Hepatocyte (in vitro differentiated cells): ENCODE results near the gene SAGE1. TPM values are rescaled to one million over a fixed set of nuclear protein-coding genes. Genes with fewer than 3 reads are reported as not detected.
"Not testable (repeated sequence)": the region's sequence is repeated elsewhere in the genome, so short reads cannot be mapped to it uniquely, and the experiment has no call there.

Experiments used
- DNase-seq: peaks from one replicate; pipeline ENCODE4 v3.0.0-alpha.2; 2016; ENCODE audit warnings: low spot score
- H2AFZ ChIP-seq: fragments of 200-600 bp; sonication (generic); 2 replicates; pipeline ENCODE4 v1.6.0; 2016; ENCODE audit warnings: antibody characterized with exemption, mild to moderate bottlenecking
- H3K27ac ChIP-seq: fragments of 200-600 bp; sonication (generic); 2 replicates; pipeline ENCODE4 v1.5.1; 2016; ENCODE audit warnings: mild to moderate bottlenecking
- H3K27me3 ChIP-seq: fragments of 200-600 bp; sonication (generic); 2 replicates; pipeline ENCODE4 v1.6.1; 2016
- H3K36me3 ChIP-seq: fragments of 200-600 bp; sonication (generic); replicated peaks from 2 replicates; pipeline ENCODE4 v1.5.1; 2016; ENCODE audit warnings: low read depth; ENCODE audit not compliant: insufficient read depth
- H3K4me1 ChIP-seq: fragments of 200-600 bp; sonication (generic); 2 replicates; pipeline ENCODE4 v1.5.1; 2016; ENCODE audit warnings: mild to moderate bottlenecking, moderate library complexity; ENCODE audit not compliant: insufficient read depth
- H3K4me2 ChIP-seq: fragments of 200-600 bp; sonication (generic); 2 replicates; pipeline ENCODE4 v1.6.0; 2016
- H3K4me3 ChIP-seq: fragments of 200-600 bp; sonication (generic); 2 replicates; pipeline ENCODE4 v1.5.1; 2016; ENCODE audit warnings: mild to moderate bottlenecking
- H3K79me2 ChIP-seq: fragments of 200-600 bp; sonication (generic); 2 replicates; pipeline ENCODE4 v1.6.0; 2017; ENCODE audit warnings: mild to moderate bottlenecking
- H3K9me2 ChIP-seq: fragments of 200-600 bp; sonication (generic); replicated peaks from 2 replicates; pipeline ENCODE4 v1.6.0; 2017; ENCODE audit warnings: mild to moderate bottlenecking; ENCODE audit not compliant: insufficient read depth
- H3K9me3 ChIP-seq: fragments of 200-600 bp; sonication (generic); 2 replicates; pipeline ENCODE4 v1.5.1; 2016; ENCODE audit warnings: low read depth, mild to moderate bottlenecking
- H4K20me1 ChIP-seq: fragments of 200-600 bp; sonication (generic); 2 replicates; pipeline ENCODE4 v1.6.0; 2016; ENCODE audit warnings: mild to moderate bottlenecking; ENCODE audit not compliant: insufficient read depth, poor library complexity, severe bottlenecking
- EZH2 ChIP-seq: fragments of 200-600 bp; sonication (generic); IDR thresholded peaks from 2 replicates; pipeline ENCODE4 v1.6.1; 2016; ENCODE audit warnings: antibody characterized with exemption, mild to moderate bottlenecking, borderline replicate concordance
- EZH2phosphoT487 ChIP-seq: fragments of 200-600 bp; sonication (generic); IDR thresholded peaks from one replicate; pipeline ENCODE4 v1.6.1; 2018; ENCODE audit warnings: antibody characterized with exemption, mild to moderate bottlenecking, low read depth, moderate library complexity; ENCODE audit not compliant: unreplicated experiment, severe bottlenecking
- WGBS: methylation state at CpG from one replicate; pipeline ENCODE4 v1.1.6; 2016; ENCODE audit warnings: low lambda C conversion rate; ENCODE audit errors: missing lambda C conversion rate; 5-methylcytosine and 5-hydroxymethylcytosine counted together
- polyA plus RNA-seq: library from polyadenylated mRNA; unstranded; fragments of >200 nt; fragmentation: Nextera tagmentation; extraction: Ambion mirVana; gene quantifications from 2 replicates; pipeline ENCODE4 v1.2.1, GENCODE V29; 2016
- total RNA-seq: library from RNA; depleted of rRNA; stranded (reverse); fragments of >200 nt; gene quantifications from 2 replicates; pipeline ENCODE4 v1.2.3, GENCODE V29; 2014
- TF ChIP-seq, protein P1 (sequence below): fragments of 200-600 bp; sonication (generic); IDR thresholded peaks from 2 replicates; pipeline ENCODE4 v1.5.1; 2016; ENCODE audit warnings: antibody characterized with exemption, mild to moderate bottlenecking; ENCODE audit not compliant: poor library complexity

SAGE1 gene
- total and polyA plus RNA-seq, 2 experiments from 2014 or later = not detected

DNA sequence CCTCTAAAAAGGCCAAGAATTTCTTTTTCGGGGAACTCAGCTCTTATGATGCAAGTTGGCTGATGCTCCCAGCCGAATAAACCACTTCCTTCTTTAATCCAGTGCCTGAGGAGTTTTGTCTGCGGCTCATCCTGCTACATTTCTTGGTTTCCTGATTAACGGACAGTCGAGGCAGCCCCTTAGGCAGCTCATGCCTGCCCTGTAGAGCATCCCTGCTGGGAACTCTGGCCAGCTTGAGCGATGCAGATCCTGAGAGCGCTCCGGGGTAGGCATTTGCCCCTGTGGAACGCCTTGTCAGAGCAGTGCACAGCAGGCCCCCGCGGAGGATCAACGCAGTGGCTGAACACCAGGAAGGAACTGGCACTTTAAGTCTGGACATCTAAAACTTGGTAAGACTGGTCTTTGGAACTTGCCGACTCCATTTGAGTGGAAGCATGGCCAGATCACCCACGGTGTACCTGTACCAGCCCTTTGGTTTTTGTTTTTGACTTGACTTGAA is 3.4 kb upstream of the SAGE1 start:
- Histone ChIP-seq H3K79me2 (no peaks in the 10 kb centered on the region), H3K27ac (no peak overlapping the region), H3K4me1 (no peaks in the 10 kb centered on the region), H4K20me1 (no peaks in the 10 kb centered on the region), H3K4me3 (no peak overlapping the region), H3K4me2 (no peak overlapping the region), H3K27me3 (no peaks in the 10 kb centered on the region), H3K9me3 (no peaks in the 10 kb centered on the region), H3K36me3 (no peaks in the 10 kb centered on the region), H3K9me2 (no peaks in the 10 kb centered on the region), H2AFZ (no peak overlapping the region)
- DNase-seq = no peak
- 86% methylated on average over 14 of the region's 14 CpGs for WGBS
- TF ChIP-seq, protein P1, sequence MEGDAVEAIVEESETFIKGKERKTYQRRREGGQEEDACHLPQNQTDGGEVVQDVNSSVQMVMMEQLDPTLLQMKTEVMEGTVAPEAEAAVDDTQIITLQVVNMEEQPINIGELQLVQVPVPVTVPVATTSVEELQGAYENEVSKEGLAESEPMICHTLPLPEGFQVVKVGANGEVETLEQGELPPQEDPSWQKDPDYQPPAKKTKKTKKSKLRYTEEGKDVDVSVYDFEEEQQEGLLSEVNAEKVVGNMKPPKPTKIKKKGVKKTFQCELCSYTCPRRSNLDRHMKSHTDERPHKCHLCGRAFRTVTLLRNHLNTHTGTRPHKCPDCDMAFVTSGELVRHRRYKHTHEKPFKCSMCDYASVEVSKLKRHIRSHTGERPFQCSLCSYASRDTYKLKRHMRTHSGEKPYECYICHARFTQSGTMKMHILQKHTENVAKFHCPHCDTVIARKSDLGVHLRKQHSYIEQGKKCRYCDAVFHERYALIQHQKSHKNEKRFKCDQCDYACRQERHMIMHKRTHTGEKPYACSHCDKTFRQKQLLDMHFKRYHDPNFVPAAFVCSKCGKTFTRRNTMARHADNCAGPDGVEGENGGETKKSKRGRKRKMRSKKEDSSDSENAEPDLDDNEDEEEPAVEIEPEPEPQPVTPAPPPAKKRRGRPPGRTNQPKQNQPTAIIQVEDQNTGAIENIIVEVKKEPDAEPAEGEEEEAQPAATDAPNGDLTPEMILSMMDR = no peak
- TF ChIP-seq EZH2phosphoT487 (no peak), EZH2 (no peak)

DNA sequence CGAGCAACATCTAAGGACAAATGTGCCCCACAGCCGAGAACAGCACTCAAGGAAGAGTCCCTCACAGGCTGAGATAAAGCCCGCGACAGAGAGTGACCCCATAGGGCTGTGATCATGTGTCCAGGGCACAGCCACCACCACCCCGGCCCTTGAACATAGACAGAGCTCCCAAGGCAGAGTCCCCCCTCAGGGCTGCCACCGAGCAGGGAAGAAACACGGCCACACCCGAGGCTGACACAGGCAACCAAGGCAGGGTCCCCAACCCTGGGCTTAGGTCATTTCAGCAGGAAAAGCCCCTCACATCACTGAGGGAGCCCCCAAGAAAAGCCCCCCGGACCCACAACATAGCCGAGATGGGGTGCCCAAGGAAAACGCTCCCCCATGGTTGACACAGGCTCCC is 735 bp upstream of the SAGE1 start:
- Histone ChIP-seq H4K20me1 (no peaks in the 10 kb centered on the region), H3K79me2 (no peaks in the 10 kb centered on the region), H3K9me2 (no peaks in the 10 kb centered on the region), H3K4me2 (no peak overlapping the region), H2AFZ (no peak overlapping the region), H3K9me3 (no peaks in the 10 kb centered on the region), H3K4me3 (no peak overlapping the region), H3K27ac (no peak overlapping the region), H3K36me3 (no peaks in the 10 kb centered on the region), H3K4me1 (no peaks in the 10 kb centered on the region), H3K27me3 (no peaks in the 10 kb centered on the region)
- TF ChIP-seq EZH2 (no peak), EZH2phosphoT487 (no peak)
- TF ChIP-seq, protein P1 = no peak
- WGBS = 93% methylated on average over 10 of the region's 11 CpGs
- no peak for DNase-seq

DNA sequence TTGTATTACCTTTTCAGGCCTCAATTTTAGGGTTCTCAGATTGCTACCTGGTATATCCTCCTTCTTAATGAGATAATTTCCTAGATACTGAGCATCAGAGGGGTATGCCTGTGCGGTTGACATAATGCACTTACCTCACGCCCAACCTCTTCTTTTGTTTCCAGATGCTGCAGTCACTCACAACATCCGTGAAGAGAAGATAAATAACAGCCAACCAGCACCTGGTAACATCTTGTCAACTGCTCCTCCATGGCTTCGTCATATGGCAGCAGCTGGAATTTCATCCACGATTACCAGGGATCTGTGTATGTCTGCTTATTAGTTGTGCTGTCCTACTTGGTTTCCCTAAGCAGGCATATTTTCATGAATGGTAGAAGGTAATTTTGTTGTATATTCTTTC is 16.7 kb downstream of the SAGE1 start:
- Histone ChIP-seq H3K27ac (no peak overlapping the region), H3K4me2 (no peak overlapping the region), H3K4me3 (no peak overlapping the region), H2AFZ (no peak overlapping the region), H3K79me2 (no peaks in the 10 kb centered on the region), H4K20me1 (no peaks in the 10 kb centered on the region), H3K27me3 (no peaks in the 10 kb centered on the region), H3K4me1 (no peaks in the 10 kb centered on the region), H3K9me2 (no peaks in the 10 kb centered on the region), H3K9me3 (no peaks in the 10 kb centered on the region), H3K36me3 (no peaks in the 10 kb centered on the region)
- WGBS = 64% methylated on average over 5 of the region's 5 CpGs
- DNase-seq = no peak
- TF ChIP-seq, protein P1 = no peak
- TF ChIP-seq EZH2 = no peak
- TF ChIP-seq EZH2phosphoT487 = no peak

DNA sequence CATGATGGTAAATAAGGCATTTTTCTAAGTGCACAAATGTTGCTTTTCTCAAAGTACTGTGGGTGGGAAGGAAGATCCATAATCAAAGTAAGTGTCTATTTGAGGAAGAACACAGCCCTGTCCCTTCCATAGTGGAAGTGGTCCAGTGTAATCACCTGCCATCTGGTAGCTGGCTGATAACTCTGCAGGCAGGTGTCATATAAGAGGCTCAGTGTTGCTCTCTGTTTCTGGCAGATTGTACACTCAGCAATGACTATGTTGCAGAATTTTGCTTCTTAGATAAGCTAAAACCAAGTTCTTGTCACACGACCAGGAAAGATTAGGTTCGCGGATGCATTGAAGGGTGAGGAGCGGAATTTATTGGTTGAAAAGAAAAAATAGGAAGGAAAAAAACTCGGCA is 20.9 kb downstream of the SAGE1 start:
- no peaks in the 10 kb centered on the region for H3K79me2 ChIP-seq
- H3K27me3 ChIP-seq = no peaks in the 10 kb centered on the region
- no peak overlapping the region for H3K27ac ChIP-seq
- no peaks in the 10 kb centered on the region for H3K4me1 ChIP-seq
- TF ChIP-seq EZH2 = no peak
- no peak for TF ChIP-seq EZH2phosphoT487
- TF ChIP-seq, protein P1 = no peak
- H4K20me1 ChIP-seq = no peaks in the 10 kb centered on the region
- H3K36me3 ChIP-seq = no peaks in the 10 kb centered on the region
- H3K9me3 ChIP-seq = no peaks in the 10 kb centered on the region
- no peak for DNase-seq
- no peak overlapping the region for H3K4me2 ChIP-seq
- no peak overlapping the region for H3K4me3 ChIP-seq
- 70% methylated on average over 5 of the region's 5 CpGs for WGBS
- no peak overlapping the region for H2AFZ ChIP-seq
- no peaks in the 10 kb centered on the region for H3K9me2 ChIP-seq

DNA sequence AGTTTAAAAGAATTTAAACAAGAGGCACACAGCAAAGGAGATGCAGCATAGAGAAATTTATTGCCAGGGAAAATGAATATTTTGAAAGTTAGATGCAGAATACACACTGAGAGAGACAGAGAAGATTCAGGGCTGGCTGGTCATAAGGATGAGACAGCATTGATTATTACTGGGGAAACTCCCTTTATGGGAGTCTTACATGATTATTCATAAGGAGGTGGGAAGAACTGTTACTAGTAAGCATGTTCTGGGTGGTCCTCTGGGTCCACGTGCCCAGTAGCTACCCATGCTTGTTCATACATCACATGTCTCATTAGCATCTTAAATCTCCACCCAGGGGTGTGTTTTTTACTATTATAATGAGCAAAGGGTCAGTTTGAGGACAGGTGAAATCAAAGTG is 27.0 kb downstream of the SAGE1 start:
- H3K36me3 ChIP-seq, H3K4me1 ChIP-seq, H3K4me2 ChIP-seq, DNase-seq, H3K9me3 ChIP-seq, H2AFZ ChIP-seq, H3K79me2 ChIP-seq, H3K27ac ChIP-seq, H3K4me3 ChIP-seq, H3K27me3 ChIP-seq, H3K9me2 ChIP-seq, H4K20me1 ChIP-seq: not testable (repeated sequence)
- 41% methylated on average over 1 of the region's 1 CpG for WGBS
